PC-3 (cell line): ENCODE measurements around the gene FUBP1. TPM values are rescaled to one million over a fixed set of nuclear protein-coding genes. Genes with fewer than 3 reads are reported as not detected.

Experiments
- ATAC-seq: fragments of 200-7000 bp; cut with Tn5 transposase; 2 replicates; pipeline ENCODE4 v1.9.1; 2020; ENCODE audit warnings: mild to moderate bottlenecking, moderate library complexity
- BruUV-seq: library from RNA; stranded (reverse); fragments of 400-500 nt; replicated peaks from 2 replicates; lab custom pipeline; 2021; lab: Mats Ljungman, UMichigan
- CTCF ChIA-PET: fragments of 300-600 bp; sonication (Branson Sonifier 250); formaldehyde crosslinking; loops from one replicate; lab custom pipeline; 2022; ENCODE audit warnings: antibody characterized with exemption; lab: Charles Lee
- POLR2A ChIA-PET: fragments of 300-600 bp; sonication (Branson Sonifier 250); formaldehyde crosslinking; loops from one replicate; lab custom pipeline; 2022; ENCODE audit warnings: antibody characterized with exemption; ENCODE audit not compliant: unreplicated experiment; lab: Charles Lee
- DNase-seq: peaks from one replicate; pipeline ENCODE4 v3.0.0-alpha.2; 2015
- H2AFZ ChIP-seq: fragments of 300-600 bp; sonication (generic); 2 replicates; pipeline ENCODE4 v1.6.0; 2016; ENCODE audit warnings: antibody characterized with exemption, low read length
- H3F3A ChIP-seq: fragments of 300-600 bp; sonication (generic); one replicate; pipeline ENCODE4 v1.6.0; 2017; ENCODE audit warnings: antibody characterized with exemption, low read length, control low read depth, mild to moderate bottlenecking; ENCODE audit not compliant: unreplicated experiment
- H3K27ac ChIP-seq: fragments of 300-600 bp; sonication (generic); 2 replicates; pipeline ENCODE4 v1.5.1; 2016; ENCODE audit warnings: mild to moderate bottlenecking, low read length
- H3K27me3 ChIP-seq: fragments of 300-600 bp; sonication (generic); 2 replicates; pipeline ENCODE4 v1.6.1; 2016; ENCODE audit warnings: low read length, mixed read lengths
- H3K36me3 ChIP-seq: fragments of 300-600 bp; sonication (generic); 2 replicates; pipeline ENCODE4 v1.6.1; 2016; ENCODE audit warnings: low read depth, mixed run types, low read length, mixed read lengths
- H3K4me1 ChIP-seq: fragments of 300-600 bp; sonication (generic); 2 replicates; pipeline ENCODE4 v1.5.1; 2016; ENCODE audit warnings: low read length; ENCODE audit not compliant: insufficient read depth
- H3K4me2 ChIP-seq: fragments of 300-600 bp; sonication (generic); 2 replicates; pipeline ENCODE4 v1.6.0; 2016; ENCODE audit warnings: low read length
- H3K4me3 ChIP-seq: fragments of 300-600 bp; sonication (generic); 2 replicates; pipeline ENCODE4 v1.5.1; 2016; ENCODE audit warnings: mild to moderate bottlenecking, low read length, mixed read lengths
- H3K79me2 ChIP-seq: fragments of 300-600 bp; sonication (generic); 2 replicates; pipeline ENCODE4 v1.6.1; 2017; ENCODE audit warnings: low read length, mixed read lengths
- H3K9ac ChIP-seq: fragments of 300-600 bp; sonication (generic); 2 replicates; pipeline ENCODE4 v1.6.0; 2016; ENCODE audit warnings: mild to moderate bottlenecking, low read length
- H3K9me2 ChIP-seq: fragments of 300-600 bp; sonication (generic); replicated peaks from 2 replicates; pipeline ENCODE4 v1.6.1; 2016; ENCODE audit warnings: mixed run types, low read length, mixed read lengths
- H3K9me3 ChIP-seq: fragments of 300-600 bp; sonication (generic); 2 replicates; pipeline ENCODE4 v1.6.1; 2016; ENCODE audit warnings: low read length, mixed read lengths
- H4K20me1 ChIP-seq: fragments of 300-600 bp; sonication (generic); 2 replicates; pipeline ENCODE4 v1.6.1; 2016; ENCODE audit warnings: low read length, mixed read lengths
- EZH2 ChIP-seq: fragments of 300-600 bp; sonication (generic); IDR thresholded peaks from one replicate; pipeline ENCODE4 v1.6.1; 2017; ENCODE audit warnings: antibody characterized with exemption, mild to moderate bottlenecking, low read length; ENCODE audit not compliant: unreplicated experiment
- EZH2phosphoT487 ChIP-seq: fragments of 300-600 bp; sonication (generic); IDR thresholded peaks from 2 replicates; pipeline ENCODE4 v1.6.1; 2018; ENCODE audit warnings: mild to moderate bottlenecking, antibody characterized with exemption, low read length, borderline replicate concordance
- intact Hi-C: fragments of 100-400 bp; cut with micrococcal nuclease; formaldehyde crosslinking; loops from 2 replicates; pipeline ENCODE4 v1.9.0; 2023
- total RNA-seq: library from RNA; depleted of rRNA; stranded (reverse); fragments of >200 nt; gene quantifications from 2 replicates; pipeline ENCODE4 v1.2.3, GENCODE V29; 2014
- TF ChIP-seq, protein P1 (sequence below): fragments of 300-600 bp; sonication (generic); conservative IDR thresholded peaks from 2 replicates; pipeline ENCODE4 v1.5.1; 2017; ENCODE audit warnings: antibody characterized with exemption, low read depth, mild to moderate bottlenecking, low read length

Gene FUBP1
- total RNA-seq, 1 experiment from 2014 or later: 81.5 TPM

GRCh38 chr1:77958850-77959249, 20.0 kb downstream of the FUBP1 start:
- no peak for ATAC-seq
- intact Hi-C loops: no loop called here
- H3K4me2 ChIP-seq: no peak overlapping the region
- H3K4me1 ChIP-seq: no peaks in the 10 kb centered on the region
- no peak overlapping the region for H3K9ac ChIP-seq
- TF ChIP-seq EZH2phosphoT487 (no peak), EZH2 (no peak)
- TF ChIP-seq, protein P1, sequence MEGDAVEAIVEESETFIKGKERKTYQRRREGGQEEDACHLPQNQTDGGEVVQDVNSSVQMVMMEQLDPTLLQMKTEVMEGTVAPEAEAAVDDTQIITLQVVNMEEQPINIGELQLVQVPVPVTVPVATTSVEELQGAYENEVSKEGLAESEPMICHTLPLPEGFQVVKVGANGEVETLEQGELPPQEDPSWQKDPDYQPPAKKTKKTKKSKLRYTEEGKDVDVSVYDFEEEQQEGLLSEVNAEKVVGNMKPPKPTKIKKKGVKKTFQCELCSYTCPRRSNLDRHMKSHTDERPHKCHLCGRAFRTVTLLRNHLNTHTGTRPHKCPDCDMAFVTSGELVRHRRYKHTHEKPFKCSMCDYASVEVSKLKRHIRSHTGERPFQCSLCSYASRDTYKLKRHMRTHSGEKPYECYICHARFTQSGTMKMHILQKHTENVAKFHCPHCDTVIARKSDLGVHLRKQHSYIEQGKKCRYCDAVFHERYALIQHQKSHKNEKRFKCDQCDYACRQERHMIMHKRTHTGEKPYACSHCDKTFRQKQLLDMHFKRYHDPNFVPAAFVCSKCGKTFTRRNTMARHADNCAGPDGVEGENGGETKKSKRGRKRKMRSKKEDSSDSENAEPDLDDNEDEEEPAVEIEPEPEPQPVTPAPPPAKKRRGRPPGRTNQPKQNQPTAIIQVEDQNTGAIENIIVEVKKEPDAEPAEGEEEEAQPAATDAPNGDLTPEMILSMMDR: no peak
- no peaks in the 10 kb centered on the region for H3K9me3 ChIP-seq
- POLR2A ChIA-PET: no interaction called here
- BruUV-seq: no TSS peak
- peaks cover 47% of the 10 kb centered on the region for H4K20me1 ChIP-seq
- DNase-seq: no peak
- no peaks in the 10 kb centered on the region for H3K27me3 ChIP-seq
- H3K79me2 ChIP-seq: peaks cover 52% of the 10 kb centered on the region
- no peaks in the 10 kb centered on the region for H3K9me2 ChIP-seq
- H3F3A ChIP-seq: peaks cover 13% of the 10 kb centered on the region
- H3K36me3 ChIP-seq: peaks cover 96% of the 10 kb centered on the region
- H2AFZ ChIP-seq: no peak overlapping the region
- no peak overlapping the region for H3K27ac ChIP-seq
- CTCF ChIA-PET: no interaction called here
- no peak overlapping the region for H3K4me3 ChIP-seq

DNA sequence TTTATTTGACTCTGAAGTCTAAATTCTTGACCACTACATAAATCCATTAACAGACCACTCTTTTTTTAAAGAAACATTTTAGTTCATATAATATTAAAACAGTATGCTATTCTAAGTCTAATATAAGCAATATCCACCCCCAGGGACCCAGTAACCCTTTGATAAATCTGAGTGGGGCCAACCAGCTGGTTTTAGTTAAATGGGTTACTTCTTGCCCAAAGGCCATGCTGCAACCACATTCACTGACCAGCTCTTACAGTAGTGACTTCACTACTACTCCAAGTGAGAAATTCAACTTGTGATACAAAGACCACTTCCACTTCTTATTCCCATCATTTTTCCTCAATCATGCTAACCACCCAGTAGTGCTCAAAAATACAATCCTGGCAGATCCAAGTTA, 20.5 kb downstream of the FUBP1 start:
- Histone ChIP-seq H3K9me3 (no peaks in the 10 kb centered on the region), H3K27ac (no peak overlapping the region), H3K27me3 (no peaks in the 10 kb centered on the region), H3K79me2 (peaks cover 54% of the 10 kb centered on the region), H3K36me3 (peaks cover 96% of the 10 kb centered on the region), H3K9me2 (no peaks in the 10 kb centered on the region), H4K20me1 (peaks cover 51% of the 10 kb centered on the region), H2AFZ (no peak overlapping the region), H3K4me2 (no peak overlapping the region), H3K4me3 (no peak overlapping the region), H3F3A (peaks cover 13% of the 10 kb centered on the region), H3K4me1 (no peaks in the 10 kb centered on the region), H3K9ac (no peak overlapping the region)
- ATAC-seq: no peak
- no peak for DNase-seq
- intact Hi-C loops: no loop called here
- TF ChIP-seq EZH2phosphoT487 (no peak), EZH2 (no peak)
- TF ChIP-seq, protein P1: no peak
- ChIA-PET CTCF (no interaction called here), POLR2A (no interaction called here)
- no TSS peak for BruUV-seq

DNA sequence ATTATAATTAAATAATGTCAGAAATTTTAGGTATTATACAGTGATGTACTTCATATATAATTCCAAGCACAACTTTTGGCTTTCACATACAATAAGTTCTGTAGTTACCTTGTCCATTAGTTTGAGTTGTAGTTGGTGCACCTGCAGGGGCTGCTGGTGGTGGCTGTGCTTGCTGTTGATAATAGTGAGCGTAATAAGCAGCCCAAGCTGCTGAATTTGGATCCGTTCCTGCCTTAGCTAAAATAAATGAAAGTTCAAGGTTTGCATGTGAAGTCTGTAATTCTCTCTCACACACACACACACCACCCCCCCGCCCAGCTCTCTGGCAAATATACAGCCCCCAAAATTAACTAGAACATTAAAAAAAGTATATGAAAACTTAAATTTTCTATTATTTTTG, 22.4 kb downstream of the FUBP1 start:
- POLR2A ChIA-PET: no interaction called here
- Histone ChIP-seq H3F3A (peaks cover 13% of the 10 kb centered on the region), H2AFZ (no peak overlapping the region), H3K4me3 (no peak overlapping the region), H3K27ac (no peak overlapping the region), H3K9me3 (no peaks in the 10 kb centered on the region), H3K27me3 (no peaks in the 10 kb centered on the region), H3K4me2 (no peak overlapping the region), H3K9ac (no peak overlapping the region), H3K4me1 (no peaks in the 10 kb centered on the region), H3K36me3 (peaks cover 93% of the 10 kb centered on the region), H3K79me2 (peaks cover 40% of the 10 kb centered on the region), H4K20me1 (peaks cover 44% of the 10 kb centered on the region), H3K9me2 (no peaks in the 10 kb centered on the region)
- CTCF ChIA-PET: no interaction called here
- intact Hi-C loops: loop anchor here (2.0 kb wide), 1 partner anchor 20 kb away; no protein-coding TSS in a partner anchor
- ATAC-seq (no peak), DNase-seq (no peak)
- no peak for TF ChIP-seq EZH2
- BruUV-seq: no TSS peak
